IMR-90 (cell line): ENCODE results near the gene FAF1. TPM values are rescaled to one million over a fixed set of nuclear protein-coding genes. Genes with fewer than 3 reads are reported as not detected.

Source experiments
- ATAC-seq: fragments of 200-7000 bp; cut with Tn5 transposase; 2 replicates; pipeline ENCODE4 v1.9.1; 2020; ENCODE audit warnings: low read depth, mild to moderate bottlenecking, moderate library complexity
- BruUV-seq: library from RNA; stranded (reverse); fragments of 400-500 nt; replicated peaks from 2 replicates; lab custom pipeline; 2021; lab: Mats Ljungman, UMichigan
- CTCF ChIA-PET: fragments of 300-600 bp; formaldehyde crosslinking; extraction: SDS; loops from one replicate; lab custom pipeline; 2021; ENCODE audit warnings: antibody characterized with exemption; lab: Yijun Ruan, JAX
- POLR2A ChIA-PET: fragments of 300-600 bp; sonication (Branson Sonifier 250); formaldehyde crosslinking; loops from one replicate; lab custom pipeline; 2022; ENCODE audit warnings: antibody characterized with exemption; ENCODE audit not compliant: unreplicated experiment; lab: Charles Lee
- DNase-seq: peaks from one replicate; pipeline ENCODE4 v3.0.0; 2013
- H2AFZ ChIP-seq: replicated peaks from 2 replicates; pipeline ENCODE3; 2013; ENCODE audit warnings: low read length, mild to moderate bottlenecking; ENCODE audit not compliant: poor library complexity
- H2AK5ac ChIP-seq: 2 replicates; pipeline ENCODE4 v1.6.1; 2013; ENCODE audit warnings: low read depth, low read length, inconsistent platforms
- H2AK9ac ChIP-seq: replicated peaks from 2 replicates; pipeline ENCODE3; 2013; ENCODE audit warnings: mild to moderate bottlenecking, low read depth, low read length, moderate library complexity; ENCODE audit not compliant: poor library complexity
- H2BK120ac ChIP-seq: 2 replicates; pipeline ENCODE4 v1.6.1; 2013; ENCODE audit warnings: low read depth, low read length, inconsistent platforms
- H2BK15ac ChIP-seq: 3 replicates; pipeline ENCODE4 v1.6.1; 2013; ENCODE audit warnings: low read depth, low read length, inconsistent platforms
- H2BK20ac ChIP-seq: 2 replicates; pipeline ENCODE4 v1.6.1; 2013; ENCODE audit warnings: low read depth, mild to moderate bottlenecking, inconsistent platforms, low read length, moderate library complexity
- H2BK5ac ChIP-seq: 2 replicates; pipeline ENCODE4 v1.6.1; 2013; ENCODE audit warnings: mild to moderate bottlenecking, low read depth, low read length, inconsistent platforms; ENCODE audit not compliant: poor library complexity, severe bottlenecking
- H3K14ac ChIP-seq: replicated peaks from 2 replicates; pipeline ENCODE4 v1.6.1; 2013; ENCODE audit warnings: low read depth, low read length, inconsistent platforms
- H3K18ac ChIP-seq: 2 replicates; pipeline ENCODE4 v1.6.1; 2013; ENCODE audit warnings: low read depth, low read length, control low read depth
- H3K23ac ChIP-seq: 2 replicates; pipeline ENCODE4 v1.6.1; 2013; ENCODE audit warnings: low read depth, low read length, inconsistent platforms
- H3K27ac ChIP-seq: 2 replicates; pipeline ENCODE4 v1.5.1; 2013; ENCODE audit warnings: mild to moderate bottlenecking, control low read depth, low read length; ENCODE audit not compliant: insufficient read depth
- H3K27me3 ChIP-seq: 2 replicates; pipeline ENCODE4 v1.6.1; 2013; ENCODE audit warnings: low read length; ENCODE audit not compliant: control insufficient read depth, insufficient read depth
- H3K36me3 ChIP-seq: 2 replicates; pipeline ENCODE4 v1.6.1; 2013; ENCODE audit warnings: low read length, mixed read lengths; ENCODE audit not compliant: control insufficient read depth, insufficient read depth
- H3K4ac ChIP-seq: 2 replicates; pipeline ENCODE4 v1.6.1; 2013; ENCODE audit warnings: low read depth, low read length, inconsistent platforms
- H3K4me1 ChIP-seq: 2 replicates; pipeline ENCODE4 v1.6.1; 2013; ENCODE audit warnings: low read length, mixed read lengths; ENCODE audit not compliant: control insufficient read depth, insufficient read depth
- H3K4me2 ChIP-seq: 2 replicates; pipeline ENCODE4 v1.6.1; 2013; ENCODE audit warnings: low read depth, mild to moderate bottlenecking, control low read depth, low read length, moderate library complexity
- H3K4me3 ChIP-seq: 2 replicates; pipeline ENCODE4 v1.5.1; 2013; ENCODE audit warnings: low read depth, mild to moderate bottlenecking, control low read depth, low read length, moderate library complexity; ENCODE audit not compliant: insufficient read depth
- H3K56ac ChIP-seq: 2 replicates; pipeline ENCODE4 v1.6.1; 2013; ENCODE audit warnings: low read length, inconsistent platforms; ENCODE audit not compliant: insufficient read depth; ENCODE audit errors: extremely low read depth
- H3K79me1 ChIP-seq, 2 experiments: 2 replicates each; pipeline ENCODE4 v1.6.1; 2013; ENCODE audit warnings: low read length in 2 of 2, inconsistent platforms in 1 of 2, low read depth in 1 of 2
- H3K9ac ChIP-seq: 2 replicates; pipeline ENCODE4 v1.6.1; 2013; ENCODE audit warnings: low read depth, low read length, control low read depth
- H3K9me1 ChIP-seq: 2 replicates; pipeline ENCODE4 v1.6.1; 2013; ENCODE audit warnings: low read length, inconsistent platforms; ENCODE audit not compliant: insufficient read depth
- H3K9me3 ChIP-seq: 2 replicates; pipeline ENCODE4 v1.6.1; 2013; ENCODE audit warnings: low read length; ENCODE audit not compliant: control insufficient read depth, insufficient read depth
- H4K20me1 ChIP-seq: 2 replicates; pipeline ENCODE4 v1.6.1; 2013; ENCODE audit warnings: low read length, inconsistent platforms; ENCODE audit not compliant: insufficient read depth
- H4K5ac ChIP-seq: 2 replicates; pipeline ENCODE4 v1.6.1; 2013; ENCODE audit warnings: mild to moderate bottlenecking, low read depth, low read length, control low read depth
- H4K8ac ChIP-seq, 2 experiments: 2 replicates each; pipeline ENCODE4 v1.6.1; 2013; ENCODE audit warnings: low read depth in 2 of 2, low read length in 2 of 2, control low read depth in 1 of 2, inconsistent platforms in 1 of 2
- H4K91ac ChIP-seq: 2 replicates; pipeline ENCODE4 v1.6.1; 2013; ENCODE audit warnings: low read depth, low read length, inconsistent platforms; ENCODE audit not compliant: insufficient read depth
- BHLHE40 ChIP-seq: fragments of 150-350 bp; IDR thresholded peaks from 2 replicates; pipeline ENCODE4 v1.6.1; 2016; ENCODE audit warnings: mild to moderate bottlenecking, low read depth, low read length
- CEBPB ChIP-seq: IDR thresholded peaks from 2 replicates; pipeline ENCODE4 v1.6.1; 2012; ENCODE audit warnings: low read depth, low read length, improper control_type of control experiment
- CHD1 ChIP-seq: IDR thresholded peaks from 2 replicates; pipeline ENCODE4 v1.6.1; 2012; ENCODE audit warnings: low read depth, low read length, improper control_type of control experiment
- CTCF ChIP-seq: conservative IDR thresholded peaks from 2 replicates; pipeline ENCODE4 v1.5.1; 2012; ENCODE audit warnings: mild to moderate bottlenecking, low read depth, low read length, improper control_type of control experiment
- FOS ChIP-seq: fragments of 150-350 bp; IDR thresholded peaks from 2 replicates; pipeline ENCODE4 v1.6.1; 2016; ENCODE audit warnings: low read depth, low read length
- MAFK ChIP-seq: IDR thresholded peaks from 2 replicates; pipeline ENCODE4 v1.6.1; 2012; ENCODE audit warnings: low read depth, low read length, improper control_type of control experiment
- MXI1 ChIP-seq: IDR thresholded peaks from 2 replicates; pipeline ENCODE4 v1.6.1; 2012; ENCODE audit warnings: low read depth, mild to moderate bottlenecking, low read length, moderate library complexity, borderline replicate concordance
- NFE2L2 ChIP-seq: fragments of 150-350 bp; IDR thresholded peaks from 2 replicates; pipeline ENCODE4 v1.6.1; 2016; ENCODE audit warnings: low read depth, mild to moderate bottlenecking, low read length
- RCOR1 ChIP-seq: IDR thresholded peaks from 2 replicates; pipeline ENCODE4 v1.6.1; 2012; ENCODE audit warnings: mild to moderate bottlenecking, low read length, improper control_type of control experiment; ENCODE audit not compliant: insufficient replicate concordance
- RFX5 ChIP-seq: IDR thresholded peaks from 2 replicates; pipeline ENCODE4 v1.8.0; 2012; ENCODE audit warnings: low read depth, mild to moderate bottlenecking, low read length, moderate library complexity
- SMC3 ChIP-seq: fragments of 150-350 bp; IDR thresholded peaks from 2 replicates; pipeline ENCODE4 v1.6.1; 2016; ENCODE audit warnings: low read depth, mild to moderate bottlenecking, antibody characterized with exemption, low read length, moderate library complexity
- WGBS, 2 experiments: methylation state at CpG; one replicate each; pipeline versions ENCODE4 v1.1.5 to v1.1.7; 2013; ENCODE audit warnings: missing lambda C conversion rate in 2 of 2; ENCODE audit not compliant: insufficient read length in 1 of 2; ENCODE audit errors: extremely low coverage in 2 of 2; 5-methylcytosine and 5-hydroxymethylcytosine counted together
- dilution Hi-C: fragments of 300-500 bp; cut with HindIII; formaldehyde crosslinking; loops from one replicate; pipeline ENCODE4 v1.14.3; 2018; ENCODE audit warnings: low sequenced_read_pairs; ENCODE audit not compliant: unreplicated experiment
- in situ Hi-C: fragments of 300-500 bp; cut with MboI; formaldehyde crosslinking; loops from 3 replicates; pipeline ENCODE4 v1.14.3; 2019; ENCODE audit warnings: low sequenced_read_pairs, inconsistent platforms, mixed read lengths
- intact Hi-C: fragments of 100-400 bp; cut with micrococcal nuclease; formaldehyde crosslinking; loops from 2 replicates; pipeline ENCODE4 v1.10.0; 2022
- polyA plus RNA-seq, 3 experiments: library from polyadenylated mRNA; depleted of rRNA; stranded (reverse); fragments of >200 nt; gene quantifications; 2 replicates each; pipeline ENCODE4 v1.2.3, GENCODE V29; 2012; ENCODE audit warnings: low replicate concordance in 1 of 3
- total RNA-seq: library from RNA; depleted of rRNA; stranded (reverse); fragments of >200 nt; gene quantifications from 2 replicates; pipeline ENCODE4 v1.2.3, GENCODE V29; 2012
- TF ChIP-seq, protein P1 (sequence below): fragments of 150-350 bp; IDR thresholded peaks from 2 replicates; pipeline ENCODE4 v1.6.1; 2016; ENCODE audit warnings: low read depth, mild to moderate bottlenecking, low read length, moderate library complexity, borderline replicate concordance
- TF ChIP-seq, protein P2 (sequence below): fragments of 150-350 bp; IDR thresholded peaks from 2 replicates; pipeline ENCODE4 v1.6.1; 2017; ENCODE audit warnings: mild to moderate bottlenecking, antibody characterized with exemption, low read length, low read depth

Gene FAF1
- total and polyA plus RNA-seq, 2 of the 4 experiments (the other 2 are of a cell fraction): 18.8 to 72.9 TPM

DNA sequence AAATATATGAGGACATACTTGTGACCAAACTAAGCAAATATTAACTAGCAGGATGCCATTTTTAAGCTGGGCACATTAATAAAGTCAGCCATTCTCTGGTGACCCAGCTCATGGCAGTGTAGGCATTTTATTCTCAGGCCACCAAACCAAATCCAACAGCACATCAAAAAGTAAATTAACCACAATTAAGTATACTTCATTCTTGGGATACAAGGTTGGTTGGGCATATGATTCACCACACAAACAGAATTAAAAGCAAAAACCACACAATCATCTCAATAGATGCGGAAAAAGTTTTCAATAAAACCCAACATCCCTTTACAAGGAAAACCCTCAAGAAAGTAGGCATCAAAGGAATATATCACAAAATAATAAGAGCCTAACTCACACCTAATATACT, 101.3 kb downstream of the FAF1 start:
- H3K9me3 ChIP-seq: peaks cover 2% of the 10 kb centered on the region; the same call in 1 of the 2 replicates
- peaks cover 7 to 16% of the 10 kb centered on the region in 2 experiments for H3K79me1 ChIP-seq
- dilution Hi-C loops: no loop called here
- no peaks in the 10 kb centered on the region for H3K36me3 ChIP-seq
- no peak overlapping the region for H2BK5ac ChIP-seq
- no peak overlapping the region for H2AFZ ChIP-seq
- intact Hi-C loops: no loop called here
- H3K27me3 ChIP-seq: no peaks in the 10 kb centered on the region
- in situ Hi-C loops: no loop called here
- no peak overlapping the region for H2BK15ac ChIP-seq
- H3K4me3 ChIP-seq: no peak overlapping the region
- H2BK120ac ChIP-seq: no peak overlapping the region
- H3K14ac ChIP-seq: no peak overlapping the region
- CTCF ChIA-PET: no interaction called here
- no peak overlapping the region for H3K4ac ChIP-seq
- no peak overlapping the region for H4K8ac ChIP-seq
- no peak overlapping the region for H3K9ac ChIP-seq
- TF ChIP-seq CTCF: no peak
- TF ChIP-seq MXI1: no peak
- TF ChIP-seq CHD1: no peak
- no peak for TF ChIP-seq RCOR1
- TF ChIP-seq RFX5: no peak
- TF ChIP-seq CEBPB: no peak
- TF ChIP-seq MAFK: no peak
- no peak for TF ChIP-seq BHLHE40
- TF ChIP-seq, protein P1, sequence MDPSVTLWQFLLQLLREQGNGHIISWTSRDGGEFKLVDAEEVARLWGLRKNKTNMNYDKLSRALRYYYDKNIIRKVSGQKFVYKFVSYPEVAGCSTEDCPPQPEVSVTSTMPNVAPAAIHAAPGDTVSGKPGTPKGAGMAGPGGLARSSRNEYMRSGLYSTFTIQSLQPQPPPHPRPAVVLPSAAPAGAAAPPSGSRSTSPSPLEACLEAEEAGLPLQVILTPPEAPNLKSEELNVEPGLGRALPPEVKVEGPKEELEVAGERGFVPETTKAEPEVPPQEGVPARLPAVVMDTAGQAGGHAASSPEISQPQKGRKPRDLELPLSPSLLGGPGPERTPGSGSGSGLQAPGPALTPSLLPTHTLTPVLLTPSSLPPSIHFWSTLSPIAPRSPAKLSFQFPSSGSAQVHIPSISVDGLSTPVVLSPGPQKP: no peak
- TF ChIP-seq, protein P2, sequence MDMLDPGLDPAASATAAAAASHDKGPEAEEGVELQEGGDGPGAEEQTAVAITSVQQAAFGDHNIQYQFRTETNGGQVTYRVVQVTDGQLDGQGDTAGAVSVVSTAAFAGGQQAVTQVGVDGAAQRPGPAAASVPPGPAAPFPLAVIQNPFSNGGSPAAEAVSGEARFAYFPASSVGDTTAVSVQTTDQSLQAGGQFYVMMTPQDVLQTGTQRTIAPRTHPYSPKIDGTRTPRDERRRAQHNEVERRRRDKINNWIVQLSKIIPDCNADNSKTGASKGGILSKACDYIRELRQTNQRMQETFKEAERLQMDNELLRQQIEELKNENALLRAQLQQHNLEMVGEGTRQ: no peak
- no peak for TF ChIP-seq SMC3
- no peak for TF ChIP-seq NFE2L2
- no peak for TF ChIP-seq FOS
- WGBS, 2 experiments: no CpG with 5 or more reads among the region's 1 CpG
- H4K20me1 ChIP-seq: no peaks in the 10 kb centered on the region
- no peak overlapping the region for H3K23ac ChIP-seq
- no peaks in the 10 kb centered on the region for H3K9me1 ChIP-seq
- H2AK9ac ChIP-seq: no peak overlapping the region
- H4K91ac ChIP-seq: no peak overlapping the region
- H3K27ac ChIP-seq: no peak overlapping the region
- no peak overlapping the region for H3K18ac ChIP-seq
- no peak for DNase-seq
- H3K56ac ChIP-seq: no peak overlapping the region
- H4K5ac ChIP-seq: no peak overlapping the region
- no peak overlapping the region for H3K4me2 ChIP-seq
- POLR2A ChIA-PET: no interaction called here
- ATAC-seq: no peak
- H3K4me1 ChIP-seq: no peaks in the 10 kb centered on the region
- H2BK20ac ChIP-seq: no peak overlapping the region
- BruUV-seq: no TSS peak
- H2AK5ac ChIP-seq: no peak overlapping the region
